ENCODE results near the gene ARPC5L. TPM values are rescaled to one million over a fixed set of nuclear protein-coding genes. Genes with fewer than 3 reads are reported as not detected.

Gene ARPC5L
- total RNA-seq, 1 experiment from 2014 or later, result 54.5 TPM

DNA sequence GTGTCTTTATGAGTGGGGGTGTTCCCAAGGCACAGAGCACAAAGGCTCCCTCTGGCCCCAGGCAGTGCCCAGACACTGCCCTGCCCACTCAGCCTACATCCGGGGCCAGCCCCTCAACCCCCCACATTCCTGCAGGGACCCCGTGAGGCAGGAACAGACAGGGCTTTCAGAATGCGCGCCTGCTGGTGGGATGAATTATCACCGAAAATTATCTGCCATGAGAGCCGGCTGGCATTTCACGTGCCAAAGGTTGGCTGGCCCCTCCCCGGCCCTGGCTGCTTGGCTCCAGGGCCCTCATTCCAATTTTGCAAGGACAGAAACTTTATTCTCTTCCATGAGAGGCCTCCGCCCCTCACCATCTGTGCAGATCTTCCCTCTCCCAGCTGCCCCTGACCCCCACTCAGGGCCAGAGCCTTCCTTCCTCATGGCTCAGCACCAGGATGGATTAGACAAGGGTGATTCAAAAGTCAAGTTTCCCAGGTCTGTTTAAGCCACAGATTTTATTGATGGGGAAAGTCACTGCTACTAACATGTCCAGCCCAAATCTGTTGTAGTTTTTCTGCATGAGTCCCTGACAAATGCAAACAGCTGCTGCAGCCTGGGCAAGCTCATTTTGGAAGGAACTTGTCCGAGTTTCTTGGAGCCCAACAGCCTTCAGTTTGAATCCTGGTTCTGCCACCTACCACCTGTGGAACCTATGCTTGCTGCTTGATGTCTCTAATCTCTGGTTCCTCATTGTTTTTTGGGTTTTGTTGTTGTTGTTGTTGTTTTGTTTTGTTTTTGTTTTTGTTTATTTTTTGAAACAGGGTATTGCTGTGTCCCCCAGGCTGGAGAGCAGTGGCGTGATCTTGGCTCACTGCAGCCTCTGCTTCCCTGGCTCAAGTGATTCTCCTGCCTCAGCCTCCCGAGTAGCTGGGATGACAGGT, 41.0 kb upstream of the ARPC5L start:
- no peaks in the 10 kb centered on the region for H3K9me3 ChIP-seq (ENCODE audit: low read length)
- H3K36me3 ChIP-seq (ENCODE audit: low read depth, low read length), result no peaks in the 10 kb centered on the region
- TF ChIP-seq, protein P1, sequence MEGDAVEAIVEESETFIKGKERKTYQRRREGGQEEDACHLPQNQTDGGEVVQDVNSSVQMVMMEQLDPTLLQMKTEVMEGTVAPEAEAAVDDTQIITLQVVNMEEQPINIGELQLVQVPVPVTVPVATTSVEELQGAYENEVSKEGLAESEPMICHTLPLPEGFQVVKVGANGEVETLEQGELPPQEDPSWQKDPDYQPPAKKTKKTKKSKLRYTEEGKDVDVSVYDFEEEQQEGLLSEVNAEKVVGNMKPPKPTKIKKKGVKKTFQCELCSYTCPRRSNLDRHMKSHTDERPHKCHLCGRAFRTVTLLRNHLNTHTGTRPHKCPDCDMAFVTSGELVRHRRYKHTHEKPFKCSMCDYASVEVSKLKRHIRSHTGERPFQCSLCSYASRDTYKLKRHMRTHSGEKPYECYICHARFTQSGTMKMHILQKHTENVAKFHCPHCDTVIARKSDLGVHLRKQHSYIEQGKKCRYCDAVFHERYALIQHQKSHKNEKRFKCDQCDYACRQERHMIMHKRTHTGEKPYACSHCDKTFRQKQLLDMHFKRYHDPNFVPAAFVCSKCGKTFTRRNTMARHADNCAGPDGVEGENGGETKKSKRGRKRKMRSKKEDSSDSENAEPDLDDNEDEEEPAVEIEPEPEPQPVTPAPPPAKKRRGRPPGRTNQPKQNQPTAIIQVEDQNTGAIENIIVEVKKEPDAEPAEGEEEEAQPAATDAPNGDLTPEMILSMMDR (conservative IDR thresholded peaks at IDR 0.05; ENCODE audit: low read depth, low read length), result no peak
- CTCF ChIA-PET, result no interaction called here
- H3K27me3 ChIP-seq (ENCODE audit: low read length), result no peaks in the 10 kb centered on the region
- DNase-seq (no peak), ATAC-seq (no peak)
- H3K27ac ChIP-seq (ENCODE audit: low read length), result no peak overlapping the region
- no peaks in the 10 kb centered on the region for H4K20me1 ChIP-seq (ENCODE audit: low read length)
- no peak overlapping the region for H3K9ac ChIP-seq (ENCODE audit: low read length)
- peaks cover 10% of the 10 kb centered on the region for H3K4me1 ChIP-seq (ENCODE audit: insufficient read depth, low read length)
- H3K4me3 ChIP-seq (ENCODE audit: low read length), result no peak overlapping the region
- no peaks in the 10 kb centered on the region for H3K9me2 ChIP-seq (replicated peaks; ENCODE audit: low read length)
- BruUV-seq (replicated peaks), result no TSS peak
- intact Hi-C loops (cut with micrococcal nuclease), result no loop called here
- no peak overlapping the region for H3K4me2 ChIP-seq (ENCODE audit: low read length)
- POLR2A ChIA-PET (ENCODE audit: unreplicated experiment), result no interaction called here
- H3K79me2 ChIP-seq (ENCODE audit: low read length), result no peaks in the 10 kb centered on the region
- H2AFZ ChIP-seq (ENCODE audit: low read length), result no peak overlapping the region
- no peaks in the 10 kb centered on the region for H3F3A ChIP-seq (ENCODE audit: low read length, unreplicated experiment)

DNA sequence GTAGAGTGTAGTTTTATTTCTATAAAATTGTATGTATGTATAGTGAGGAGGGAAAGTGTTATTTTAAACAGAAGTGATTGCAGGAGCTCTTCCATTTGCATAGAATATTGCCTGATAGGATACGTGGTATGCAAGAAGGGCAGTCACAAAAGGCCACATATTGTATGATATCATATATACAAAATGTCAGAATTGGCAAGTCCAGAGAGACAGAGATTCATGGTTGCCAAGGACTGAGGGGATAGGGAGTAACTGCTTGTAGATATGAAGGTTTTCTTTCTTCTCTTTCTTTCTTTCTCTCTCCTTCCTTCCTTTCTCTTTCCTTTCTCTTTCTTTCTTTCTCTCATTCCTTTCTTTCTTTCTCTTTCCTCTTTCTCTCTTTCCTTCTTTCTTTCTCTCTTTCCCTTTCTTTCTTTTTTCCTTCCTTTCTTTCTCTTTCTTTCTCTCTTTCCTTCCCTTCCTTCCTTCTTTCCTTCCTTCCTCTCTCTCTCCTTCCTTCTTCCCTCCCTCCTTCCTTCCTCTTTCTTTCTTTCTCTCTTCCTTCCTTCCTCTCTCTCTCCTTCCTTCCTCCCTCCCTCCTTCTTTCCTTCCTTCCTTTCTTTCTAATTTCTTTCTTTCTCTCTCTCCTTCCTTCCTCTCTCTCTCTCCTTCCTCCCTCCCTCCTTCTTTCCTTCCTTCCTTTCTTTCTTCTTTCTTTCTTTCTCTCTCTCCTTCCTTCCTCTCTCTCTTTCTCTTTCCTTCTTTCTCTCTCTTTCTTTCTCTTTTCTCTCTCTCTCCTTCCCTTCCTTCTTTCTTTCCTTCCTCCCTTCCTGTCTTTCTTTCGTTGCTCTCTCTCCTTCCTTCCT, 33.2 kb upstream of the ARPC5L start:
- Histone ChIP-seq H3K9ac (ENCODE audit: low read length) (no peak overlapping the region), H2AFZ (ENCODE audit: low read length) (no peak overlapping the region), H3F3A (ENCODE audit: low read length, unreplicated experiment) (no peaks in the 10 kb centered on the region), H3K27ac (ENCODE audit: low read length) (no peak overlapping the region), H3K9me3 (ENCODE audit: low read length) (no peaks in the 10 kb centered on the region), H3K79me2 (ENCODE audit: low read length) (no peaks in the 10 kb centered on the region), H3K27me3 (ENCODE audit: low read length) (no peaks in the 10 kb centered on the region), H3K4me3 (ENCODE audit: low read length) (no peak overlapping the region), H4K20me1 (ENCODE audit: low read length) (no peaks in the 10 kb centered on the region), H3K4me1 (ENCODE audit: insufficient read depth, low read length) (peaks cover 8% of the 10 kb centered on the region; the same call in 1 of the 2 replicates), H3K4me2 (ENCODE audit: low read length) (no peak overlapping the region), H3K9me2 (replicated peaks; ENCODE audit: low read length) (no peaks in the 10 kb centered on the region), H3K36me3 (ENCODE audit: low read depth, low read length) (no peaks in the 10 kb centered on the region)
- ATAC-seq (no peak), DNase-seq (no peak)
- intact Hi-C loops (cut with micrococcal nuclease), result no loop called here
- TF ChIP-seq, protein P1 (conservative IDR thresholded peaks at IDR 0.05; ENCODE audit: low read depth, low read length), result no peak
- no peak for TF ChIP-seq EZH2phosphoT487 (IDR thresholded peaks at IDR 0.05; ENCODE audit: borderline replicate concordance, low read length)
- no peak for TF ChIP-seq EZH2 (IDR thresholded peaks at IDR 0.05; ENCODE audit: low read length, unreplicated experiment)
- ChIA-PET POLR2A (ENCODE audit: unreplicated experiment) (no interaction called here), CTCF (no interaction called here)
- no TSS peak for BruUV-seq (replicated peaks)

All from PC-3 (cell line).